Measurements from ENCODE around the gene DACT2. TPM values are rescaled to one million over a fixed set of nuclear protein-coding genes. Genes with fewer than 3 reads are reported as not detected.
"Not testable (repeated sequence)": the region's sequence is repeated elsewhere in the genome, so short reads cannot be mapped to it uniquely, and the experiment has no call there.

Gene DACT2
- polyA plus RNA-seq, 1 donor: 1.6 TPM

- no peak for DNase-seq
These were observed 17.8 kb downstream of the DACT2 start for GRCh38 chr6:168301648-168302398.

DNA sequence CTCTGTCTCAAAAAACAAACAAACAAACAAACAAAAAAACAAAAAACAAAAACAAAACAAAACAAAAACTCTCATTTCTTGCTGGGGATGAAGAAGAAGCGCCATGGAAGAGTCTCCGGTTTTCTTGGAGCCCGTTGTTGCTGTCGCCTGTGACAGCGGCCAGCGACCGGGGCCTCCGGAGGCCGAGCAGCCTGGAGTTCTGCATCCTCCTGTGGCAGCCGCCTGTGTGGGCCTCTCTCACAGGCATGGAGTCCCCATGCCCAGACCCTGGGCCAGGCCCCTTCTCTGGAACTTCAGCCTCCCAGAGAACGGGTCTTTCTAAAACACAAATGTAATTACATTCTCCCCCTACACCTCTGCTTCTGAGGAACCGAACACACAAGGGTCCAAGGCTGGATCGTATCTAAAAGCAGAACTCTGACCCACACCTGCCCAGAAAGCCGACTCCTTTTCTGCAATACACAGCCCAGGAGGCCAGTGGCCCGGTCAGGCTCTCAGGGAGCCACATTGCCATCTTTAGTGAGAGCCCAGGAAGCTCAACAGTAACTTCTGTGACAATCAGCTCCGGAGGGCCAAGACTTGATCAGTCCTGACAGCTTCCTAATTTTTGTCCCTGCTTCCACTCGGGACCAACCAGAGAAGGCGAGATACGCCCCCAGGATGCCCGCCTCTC lies 18.5 kb downstream of the DACT2 start:
- DNase-seq: no peak

DNA sequence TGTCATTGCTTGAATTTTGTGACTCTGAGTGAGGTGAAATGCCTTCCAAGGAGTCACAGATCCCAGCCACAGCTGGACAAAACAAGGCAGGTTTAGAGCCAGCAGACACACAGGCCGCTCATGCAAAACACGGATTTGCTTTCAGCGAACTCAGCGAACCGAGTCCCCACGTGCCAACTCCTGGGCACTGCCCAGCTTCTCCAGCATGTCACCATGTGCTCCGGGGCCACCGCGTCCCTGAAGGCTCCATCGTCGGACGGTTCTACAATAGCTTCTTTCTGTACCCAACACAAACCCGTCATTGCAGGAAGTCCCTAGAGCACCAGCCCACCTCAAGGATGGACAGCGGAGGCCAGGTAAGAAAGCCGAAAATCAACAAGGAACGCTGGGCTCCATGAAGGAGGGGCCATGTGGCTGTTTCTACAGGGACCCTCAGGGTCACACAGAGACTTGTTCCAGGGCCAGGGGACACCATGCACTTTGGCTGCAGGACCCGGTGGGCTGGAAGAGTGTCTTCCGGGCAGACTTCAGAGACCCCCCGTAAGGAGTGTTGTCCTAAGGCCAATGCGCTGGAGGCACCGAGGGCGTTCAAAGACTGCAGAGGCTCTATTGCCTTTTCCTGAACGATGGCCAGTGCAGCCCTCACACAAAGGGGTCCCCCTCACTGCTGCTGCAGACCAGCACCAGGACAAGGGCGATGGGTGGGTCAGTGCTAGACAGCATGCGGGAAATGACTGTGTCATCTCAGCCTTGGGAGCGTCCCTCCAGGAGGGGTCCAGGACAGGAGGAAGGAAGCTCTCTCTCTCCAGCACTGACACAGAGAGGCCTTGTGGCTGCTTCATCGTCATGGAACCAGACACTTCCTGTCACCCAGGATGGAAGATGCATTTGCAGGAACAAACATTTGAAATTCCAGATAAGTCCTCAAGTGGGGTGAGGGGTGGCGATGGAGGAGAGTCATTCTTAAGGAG lies 19.8 kb downstream of the DACT2 start:
- DNase-seq: no peak

- DNase-seq: no peak
These were observed 21.9 kb downstream of the DACT2 start for GRCh38 chr6:168297643-168298042.

- no peak for DNase-seq
These were observed 24.7 kb downstream of the DACT2 start for GRCh38 chr6:168294901-168295300.

DNA sequence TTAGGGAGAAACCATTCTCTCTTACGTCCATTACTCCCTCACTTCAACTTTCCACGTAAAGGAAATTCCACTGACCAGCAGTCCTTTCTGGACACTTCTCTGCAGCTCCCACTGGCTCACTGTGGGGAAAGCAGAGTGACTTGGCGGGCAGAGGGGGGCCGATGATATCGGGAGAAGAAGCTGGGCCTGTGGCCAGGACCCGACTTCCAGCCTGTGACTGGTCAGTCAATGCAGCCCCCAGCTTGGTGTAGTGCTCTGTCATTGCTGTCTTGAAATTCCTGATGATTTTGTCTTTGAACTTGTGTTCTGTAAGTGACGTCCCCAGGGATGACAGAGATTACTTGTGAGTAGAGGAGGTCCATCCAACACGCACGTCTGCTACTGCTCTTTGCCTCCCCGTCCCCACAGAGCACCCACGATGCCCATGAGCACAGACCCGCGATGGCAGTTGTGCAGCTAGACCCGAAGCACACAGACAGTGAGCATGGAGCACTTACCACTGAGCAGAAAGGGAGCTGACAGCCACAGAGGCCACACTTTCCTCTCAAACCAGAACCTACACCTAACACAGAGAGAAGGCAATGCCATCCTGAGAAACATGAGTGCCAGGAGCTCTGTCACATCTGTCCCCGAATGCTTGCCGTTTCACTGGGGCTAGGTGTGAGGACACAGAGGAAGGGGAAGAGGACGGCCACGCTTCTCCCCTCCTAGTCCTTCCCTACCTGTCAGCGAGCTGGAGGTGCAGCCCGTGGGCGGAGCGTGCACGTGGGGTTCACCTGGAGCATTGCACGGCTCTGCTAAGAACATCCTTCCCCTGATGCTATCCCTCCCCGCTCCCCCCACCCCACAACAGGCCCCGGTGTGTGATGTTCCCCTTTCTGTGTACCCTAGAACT lies 25.7 kb downstream of the DACT2 start:
- DNase-seq: peak; percentile 34

DNA sequence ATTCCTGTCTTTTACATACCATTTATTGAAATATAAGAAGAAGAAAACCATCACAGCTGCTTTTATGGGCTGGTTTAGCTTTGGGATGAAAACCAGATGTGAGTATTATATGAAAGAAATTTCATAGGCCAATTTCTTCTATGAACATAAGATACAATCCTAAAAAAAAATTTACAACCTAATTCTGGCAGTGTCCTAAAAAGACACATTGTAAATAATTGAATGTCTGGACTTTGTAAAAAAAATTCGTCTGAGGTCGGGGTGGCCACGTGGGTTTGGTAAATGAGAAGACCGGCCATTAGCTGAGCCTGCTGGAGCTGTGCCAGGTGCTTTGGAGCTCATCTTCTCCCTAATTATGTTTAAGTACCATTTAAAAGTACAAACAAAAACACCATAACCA lies 26.8 kb downstream of the DACT2 start:
- DNase-seq: peak; percentile 42

DNA sequence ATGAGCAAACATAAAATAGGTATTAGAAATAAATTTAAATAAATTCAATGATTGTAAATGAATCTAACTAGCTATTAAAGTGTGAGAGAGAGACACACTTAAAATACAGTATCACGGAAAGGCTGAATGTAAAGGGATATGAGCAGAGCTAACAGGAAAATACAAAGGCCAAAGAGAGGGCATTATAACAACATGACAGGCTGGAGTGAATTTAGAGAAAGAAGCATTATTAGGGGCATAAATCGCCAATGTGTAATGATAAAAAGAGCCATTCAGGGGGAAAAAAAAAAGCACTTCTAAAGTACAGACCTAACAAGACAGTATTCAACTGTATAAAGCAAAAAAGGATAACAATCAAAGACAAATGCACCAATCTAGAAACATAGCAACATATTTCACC lies 28.1 kb downstream of the DACT2 start:
- no peak for DNase-seq

GRCh38 chr6:168290095-168290494 lies 29.5 kb downstream of the DACT2 start:
- no peak for DNase-seq

GRCh38 chr6:168289571-168289962 lies 30.0 kb downstream of the DACT2 start:
- DNase-seq: no peak

GRCh38 chr6:168288781-168289570 lies 30.6 kb downstream of the DACT2 start:
- no peak for DNase-seq

DNA sequence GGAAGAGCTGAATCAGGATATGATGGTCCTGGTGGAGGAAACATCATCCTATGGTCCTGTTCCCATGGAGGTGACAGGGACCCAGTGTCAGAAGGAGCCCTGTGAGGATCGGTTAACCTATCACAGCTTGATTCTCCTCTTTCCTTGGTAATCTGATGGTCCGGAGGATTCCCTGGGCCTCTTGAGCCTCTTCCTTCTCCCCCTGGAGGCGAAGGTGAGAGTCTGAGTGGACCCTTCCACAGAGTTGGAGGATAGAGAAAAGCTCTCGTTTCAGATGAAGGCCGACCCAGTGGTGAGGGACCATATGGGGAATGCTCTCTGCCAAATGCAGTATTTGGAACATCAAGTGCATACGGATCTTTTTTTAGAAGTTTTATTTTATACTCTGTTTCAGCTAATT lies 32.1 kb downstream of the DACT2 start:
- DNase-seq: not testable (repeated sequence)

DNA sequence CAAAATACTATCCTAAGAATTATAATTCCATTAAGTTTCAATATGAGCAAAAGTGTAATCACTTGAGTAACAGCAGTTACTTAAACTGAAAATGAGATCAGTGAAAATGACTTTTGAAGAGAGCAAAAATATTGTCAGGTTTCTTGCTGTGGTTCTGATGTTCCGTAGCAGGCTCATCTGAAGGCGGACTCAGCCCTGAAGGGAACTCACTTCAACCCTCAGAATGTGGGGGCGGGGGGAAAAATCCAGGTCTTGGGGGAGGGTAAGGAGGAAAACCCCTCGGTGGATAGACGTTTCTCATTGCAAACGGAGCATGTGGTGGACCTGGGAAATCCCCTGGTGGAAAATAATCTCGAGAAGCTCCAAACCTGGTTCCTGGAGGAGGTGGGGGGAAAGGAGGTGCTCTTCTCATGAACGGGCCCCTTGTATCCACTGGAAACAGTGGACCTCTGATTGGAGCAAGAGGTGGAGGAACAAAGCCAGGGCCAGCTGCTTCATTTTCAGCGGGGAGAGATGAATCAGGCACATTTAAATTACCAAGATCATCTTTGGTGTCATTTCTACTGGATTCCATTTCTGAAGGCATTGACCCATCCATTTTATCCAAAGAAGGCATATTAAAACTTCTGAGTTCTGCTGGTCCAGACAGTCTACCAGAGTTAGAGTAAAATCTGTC lies 32.7 kb downstream of the DACT2 start:
- DNase-seq: not testable (repeated sequence)

DNA sequence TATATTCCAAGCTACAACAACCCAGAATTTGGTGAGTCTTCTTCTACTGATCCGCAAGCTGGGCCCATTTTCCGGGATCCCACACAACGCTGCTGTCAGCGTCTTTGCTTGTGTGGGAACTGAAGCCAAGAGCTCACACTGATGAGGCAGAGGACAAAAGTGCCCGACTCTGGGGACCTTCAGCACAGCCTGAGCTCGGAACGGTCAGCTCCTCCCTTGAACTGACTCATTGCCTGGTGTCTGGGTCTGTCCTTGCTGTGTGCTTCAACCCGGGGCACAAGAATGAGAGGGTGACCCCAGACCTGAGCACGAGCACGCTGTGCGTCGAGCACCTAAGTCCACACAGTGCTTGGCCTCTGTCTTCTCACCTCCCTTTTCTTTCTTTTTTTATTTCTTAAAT lies 33.5 kb downstream of the DACT2 start:
- DNase-seq: no peak

DNA sequence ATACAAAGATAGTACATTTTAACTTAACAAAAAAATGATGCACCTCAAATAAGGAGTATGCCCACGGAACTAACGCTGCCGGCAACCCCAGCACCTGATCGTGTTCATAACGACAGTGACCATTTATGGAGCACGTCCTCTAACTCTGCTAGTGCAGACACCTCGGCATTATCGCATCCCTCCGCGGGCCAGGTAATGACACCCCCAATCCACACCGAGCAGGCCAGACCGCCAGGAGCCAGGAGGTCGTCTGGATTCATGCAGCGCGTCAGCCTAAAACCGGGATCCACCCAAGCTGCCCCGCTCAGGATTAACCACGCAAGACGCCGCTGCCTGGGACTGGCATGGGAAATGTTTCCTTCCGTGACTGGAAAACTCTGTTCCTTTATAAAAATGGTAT lies 34.1 kb downstream of the DACT2 start:
- DNase-seq: no peak

DNA sequence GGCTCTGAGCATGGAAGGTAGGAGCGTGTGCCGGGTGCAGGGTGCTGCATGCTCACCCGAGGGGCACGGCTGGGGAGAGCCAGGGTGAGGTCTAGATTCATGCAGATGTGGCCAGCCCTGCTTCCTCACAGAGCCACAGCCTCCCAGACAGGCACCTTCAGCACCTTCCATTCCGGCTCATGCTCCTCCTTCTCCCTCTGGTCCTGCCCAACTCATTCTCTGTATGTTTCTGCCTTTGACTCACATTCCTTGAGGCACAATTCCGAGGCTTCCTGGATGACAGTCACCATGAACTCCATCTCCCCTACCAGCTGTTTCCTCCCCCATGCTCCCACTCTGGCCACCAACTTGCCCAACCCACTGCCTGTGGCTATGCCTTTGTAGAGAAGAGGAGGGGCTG lies 35.4 kb downstream of the DACT2 start:
- no peak for DNase-seq

DNA sequence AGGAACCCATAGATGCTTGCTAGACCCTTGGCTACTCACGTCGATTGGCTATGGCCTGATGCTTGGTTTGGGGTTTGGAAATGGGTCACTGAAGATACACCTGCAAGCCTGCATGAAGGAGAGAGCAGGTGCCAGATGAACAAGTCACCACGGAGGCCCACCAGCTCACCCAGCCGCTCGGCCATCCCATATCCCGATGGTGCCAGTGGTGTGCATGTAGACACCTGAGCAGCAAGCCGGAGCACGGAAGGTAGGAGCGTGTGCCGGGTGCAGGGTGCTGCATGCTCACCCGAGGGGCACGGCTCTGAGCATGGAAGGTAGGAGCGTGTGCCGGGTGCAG lies 35.9 kb downstream of the DACT2 start:
- no peak for DNase-seq

- DNase-seq: no peak
These were observed 36.4 kb downstream of the DACT2 start for GRCh38 chr6:168282985-168283685.

DNA sequence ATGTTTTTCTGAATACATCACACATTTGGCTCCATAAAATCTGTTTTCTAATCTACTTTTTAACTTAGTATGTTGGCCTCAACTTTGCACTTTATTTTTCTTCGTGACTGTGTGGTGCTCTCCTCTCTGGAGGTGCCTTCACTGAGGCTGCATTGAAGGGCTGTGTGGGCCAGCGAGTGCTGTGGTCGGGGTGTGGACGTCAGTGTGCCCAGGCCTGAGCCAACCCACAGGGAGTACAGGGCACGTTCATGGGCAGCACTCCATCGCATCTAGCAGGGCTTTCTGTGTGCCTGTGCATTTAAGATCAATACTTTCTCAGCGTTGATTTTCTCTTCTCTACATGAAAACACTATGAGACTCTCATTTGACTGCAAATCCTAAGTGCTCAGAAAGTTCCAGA lies 37.8 kb downstream of the DACT2 start:
- no peak for DNase-seq

DNA sequence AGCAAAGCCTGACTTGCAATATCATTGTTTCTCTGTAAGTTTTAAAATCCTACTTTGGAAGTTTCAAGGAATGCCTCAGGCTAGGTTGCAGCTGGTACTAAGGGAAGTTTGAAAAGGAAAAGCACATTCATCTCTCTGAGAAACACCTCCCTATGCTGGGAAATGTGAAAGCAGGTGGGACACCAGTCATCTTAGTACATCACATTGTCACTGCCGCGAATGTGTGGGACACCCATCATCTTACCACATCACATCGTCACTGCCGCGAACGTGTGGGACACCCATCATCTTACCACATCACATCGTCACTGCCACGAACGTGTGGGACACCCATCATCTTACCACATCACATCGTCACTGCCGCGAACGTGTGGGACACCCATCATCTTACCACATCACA lies 38.3 kb downstream of the DACT2 start:
- DNase-seq: not testable (repeated sequence)
